HG03066 (cell line): ENCODE measurements around the gene LRRC63.
A peak's percentile ranks its signal among the peaks of the same experiment; 100 is the strongest.
"Not testable (repeated sequence)": the region's sequence is repeated elsewhere in the genome, so short reads cannot be mapped to it uniquely, and the experiment has no call there.

Experiments used
- ATAC-seq: cut with Tn5 transposase; IDR thresholded peaks from one replicate; pipeline ENCODE4 v1.9.1; 2021; ENCODE audit warnings: low read depth; ENCODE audit not compliant: unreplicated experiment

LRRC63 gene

DNA sequence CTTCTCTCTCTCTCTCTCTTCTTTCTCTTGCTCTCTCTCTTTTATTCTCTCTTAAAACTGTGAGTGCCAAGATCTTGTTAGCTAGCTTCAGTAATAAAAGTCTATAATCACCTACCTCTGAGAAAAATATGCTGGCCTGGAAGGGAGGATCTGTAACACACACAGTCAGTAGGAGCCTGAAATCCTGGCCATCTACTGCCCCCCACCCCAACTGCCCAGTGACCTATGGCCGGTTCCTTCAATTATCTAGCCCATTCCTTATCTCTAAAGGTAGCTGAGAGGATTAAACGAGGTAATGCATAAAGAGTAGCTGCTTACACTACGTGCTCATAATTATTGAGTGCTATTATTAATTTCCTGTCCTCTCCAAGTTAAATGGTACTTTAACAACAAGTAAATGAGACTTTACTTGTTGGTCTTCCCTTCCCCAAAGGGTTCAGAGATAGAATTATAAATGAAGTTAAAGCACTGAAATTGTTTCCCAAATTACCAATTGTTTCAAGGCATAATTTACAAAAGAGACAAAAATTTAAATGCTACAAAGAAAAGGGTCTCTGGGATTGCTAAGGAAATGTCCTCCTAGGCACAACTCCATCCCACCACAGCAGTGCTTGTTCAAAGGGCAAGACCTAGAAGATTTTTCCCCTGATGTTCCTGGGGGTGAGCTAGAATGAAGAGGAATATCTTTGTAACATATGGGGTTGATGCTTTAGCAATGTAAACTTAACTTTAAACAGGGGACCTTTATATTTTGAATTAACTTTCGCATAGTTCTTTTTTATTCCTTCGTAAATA lies 31.6 kb upstream of the LRRC63 start:
- no peak for ATAC-seq

DNA sequence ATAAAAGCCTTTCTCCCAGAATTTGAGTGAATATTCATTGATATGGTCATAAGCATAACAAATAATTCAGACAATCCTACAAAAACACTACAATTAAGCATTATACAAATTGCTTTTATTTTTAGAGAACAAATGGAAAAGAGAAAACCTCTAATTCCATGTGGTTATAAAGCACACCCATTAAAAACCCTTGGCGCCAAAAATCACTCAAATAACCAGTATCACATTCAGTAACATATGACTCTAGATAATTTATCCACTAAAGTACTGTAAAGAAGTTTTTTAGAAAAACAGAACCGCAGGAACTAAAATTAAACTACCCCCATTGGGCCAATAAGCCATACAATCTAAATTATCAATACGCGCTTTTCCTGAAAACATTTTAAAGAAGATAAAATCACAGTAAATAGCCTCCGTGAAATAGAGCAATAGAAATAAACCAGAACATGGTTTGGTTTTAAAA lies 30.3 kb upstream of the LRRC63 start:
- ATAC-seq, result no peak

DNA sequence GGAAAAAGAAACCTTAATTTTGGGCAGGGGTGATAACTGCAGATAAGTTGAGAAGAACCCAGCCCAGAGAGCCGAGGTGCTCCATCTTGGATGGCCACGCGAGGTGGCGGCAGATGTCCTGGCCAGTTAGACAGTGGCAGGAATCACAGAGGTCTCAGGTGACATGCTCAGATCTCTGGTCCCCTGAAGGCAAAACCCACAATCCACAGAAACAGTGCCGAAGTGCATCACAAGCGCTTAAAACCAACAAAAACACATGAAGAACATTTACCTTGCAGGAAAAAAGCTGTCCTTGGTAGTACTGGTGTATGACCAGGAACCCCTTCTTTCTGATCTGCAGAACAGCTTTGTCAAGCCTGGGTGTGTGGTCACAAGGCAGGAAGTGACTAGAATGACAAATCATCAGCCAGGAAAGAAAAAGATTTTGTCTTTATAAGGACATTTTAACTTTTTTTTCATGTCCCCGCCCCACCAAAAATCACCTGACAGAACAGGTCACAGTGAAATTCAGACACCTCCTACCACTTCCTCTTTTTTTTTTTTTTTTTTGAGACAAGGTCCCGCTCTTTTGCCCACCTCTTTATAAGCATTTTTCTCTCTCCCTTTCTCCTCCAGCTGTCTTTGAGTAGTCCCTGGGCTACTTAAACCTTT lies 29.8 kb upstream of the LRRC63 start, which contains the start of gene LCP1:
LCP1 (minus strand) TSS at position 338 of the 651 bp plus-strand sequence. CDS start 22,515 bp downstream, outside the sequence.
- ATAC-seq, result peak; percentile 61

DNA sequence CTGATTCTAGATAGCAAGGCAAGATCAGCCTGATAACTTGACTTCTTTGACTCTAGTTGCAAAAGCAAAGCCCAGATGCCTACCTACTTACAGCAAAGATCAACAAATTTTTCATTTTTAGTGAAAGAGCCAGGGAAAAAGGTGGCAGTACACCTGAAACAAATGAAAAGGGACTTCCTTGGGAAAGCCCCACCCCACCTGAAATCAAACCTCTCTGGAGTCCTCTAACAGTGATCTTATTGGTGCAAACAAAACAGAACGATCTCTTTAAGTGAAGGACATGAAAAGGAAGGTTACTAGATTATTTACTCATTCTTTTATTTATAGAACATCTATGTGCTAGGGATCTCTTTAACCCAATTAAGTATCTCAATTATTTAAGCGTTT lies 29.2 kb upstream of the LRRC63 start:
- ATAC-seq, result peak; percentile 2

DNA sequence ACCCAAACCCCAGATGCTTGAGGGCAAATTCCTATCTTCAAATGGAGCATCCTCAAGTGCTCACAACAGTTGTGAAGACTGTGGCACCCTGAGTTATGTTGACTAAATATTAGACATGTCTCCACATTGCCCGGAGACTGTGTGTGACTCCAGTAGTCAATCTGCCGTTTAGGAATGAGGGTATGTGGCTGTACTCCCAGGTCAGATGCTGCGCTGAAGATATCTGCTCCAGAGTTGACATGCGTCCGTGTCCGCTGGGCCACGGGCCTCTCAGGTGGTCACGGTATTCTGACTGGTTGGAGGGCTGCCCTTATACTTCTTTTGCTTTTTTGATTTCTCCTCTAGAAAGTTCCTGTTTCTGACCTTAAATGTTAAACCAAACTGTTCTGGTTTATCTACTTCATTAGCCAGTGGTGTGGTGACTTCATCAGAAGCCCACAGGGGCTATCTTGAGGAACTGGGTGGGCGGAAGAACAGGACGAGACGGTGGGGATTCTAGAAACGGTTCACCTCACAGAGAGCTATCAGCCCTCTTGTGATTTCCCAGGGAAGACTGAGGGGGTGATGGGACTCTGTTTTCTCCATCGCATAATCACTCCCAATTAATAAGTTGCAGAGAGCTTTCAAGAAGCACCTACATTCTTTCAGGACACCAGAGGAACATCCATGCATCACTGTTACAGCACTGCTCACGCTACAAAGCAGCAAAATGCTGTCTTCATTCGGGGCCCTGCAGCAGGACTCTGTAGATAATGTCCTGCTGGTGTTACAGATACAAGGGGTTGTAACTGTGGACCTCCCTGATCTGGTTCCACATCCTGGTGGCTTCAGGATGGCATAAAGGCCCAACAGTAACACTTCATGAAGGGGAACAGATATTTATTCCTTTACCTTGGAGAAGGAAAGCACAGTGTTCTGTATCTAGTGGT lies 28.4 kb upstream of the LRRC63 start:
- no peak for ATAC-seq

DNA sequence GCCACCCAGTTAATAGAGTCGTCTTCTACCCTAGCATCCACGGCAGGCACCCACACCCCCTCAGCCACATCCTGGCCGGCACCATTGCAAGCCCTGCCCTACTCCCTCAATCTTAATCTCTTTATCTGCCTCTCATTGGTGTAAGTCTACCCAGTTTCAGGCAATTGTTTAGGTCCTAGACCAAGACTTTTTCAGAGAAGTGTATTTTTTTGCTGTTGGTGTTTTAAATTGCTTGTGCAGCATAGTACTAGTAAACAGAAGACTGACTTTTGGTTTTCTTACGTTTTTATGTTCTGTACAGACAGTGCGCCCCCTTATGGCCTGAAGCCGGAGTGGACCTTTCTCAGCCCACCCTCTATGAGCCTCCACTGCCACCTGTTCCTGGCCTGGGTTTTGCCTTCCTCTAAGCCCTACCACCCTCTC lies 27.4 kb upstream of the LRRC63 start:
- peak; percentile 39 for ATAC-seq

DNA sequence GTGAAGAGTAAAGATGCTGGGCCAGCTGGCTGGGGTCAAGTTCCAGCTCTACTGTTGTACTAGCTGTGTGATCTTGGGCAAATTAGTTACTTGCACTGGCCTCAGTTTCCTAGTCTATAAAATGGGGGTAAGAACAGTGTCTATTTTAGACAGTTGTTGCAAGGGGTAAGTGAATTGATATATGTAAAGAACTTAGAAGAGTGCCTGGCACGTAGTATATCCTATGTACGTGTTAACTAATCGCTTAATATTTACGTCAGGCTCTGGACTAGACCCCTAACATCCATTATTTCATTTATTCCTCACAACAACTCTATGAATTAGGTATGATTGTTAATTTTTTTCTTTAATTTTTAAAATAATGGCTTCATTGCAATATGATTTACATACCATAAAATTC lies 26.1 kb upstream of the LRRC63 start:
- ATAC-seq, result no peak

DNA sequence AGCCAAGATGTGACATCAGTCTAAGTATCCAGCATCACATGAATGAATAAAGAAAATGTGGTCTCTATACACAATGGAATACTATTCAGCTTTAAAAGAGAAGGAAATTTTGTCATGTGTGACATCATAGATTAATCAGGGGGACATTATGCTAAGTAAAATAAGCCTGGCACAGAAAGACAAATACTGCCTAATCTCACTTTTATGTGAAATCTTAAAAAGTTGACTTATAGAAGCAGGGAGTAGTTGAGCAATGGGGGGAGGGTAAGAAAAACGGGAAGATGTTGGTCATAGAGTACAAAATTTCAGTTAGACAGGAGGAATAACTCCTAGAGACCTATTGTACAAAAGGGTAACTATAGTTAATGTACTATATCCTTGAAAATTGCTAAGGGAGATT lies 19.3 kb upstream of the LRRC63 start:
- no peak for ATAC-seq

DNA sequence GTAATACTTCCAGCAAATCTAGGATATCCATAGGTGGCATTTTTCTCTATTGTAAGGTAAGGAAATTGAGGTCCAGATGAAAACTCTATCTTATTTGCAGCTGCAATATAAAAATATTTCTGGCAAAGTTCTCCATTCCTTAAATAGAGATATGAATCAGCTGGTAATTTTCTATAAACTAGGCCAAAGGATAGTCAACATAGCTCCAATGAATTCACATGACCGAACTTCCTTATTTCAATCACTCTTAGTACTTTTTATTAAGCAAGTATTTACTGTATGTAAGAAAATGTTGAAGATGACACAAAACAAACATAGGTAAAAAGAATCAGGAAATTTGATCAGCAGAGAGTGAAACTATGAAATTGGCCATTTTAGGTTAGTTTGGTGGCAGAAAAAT lies 16.7 kb upstream of the LRRC63 start:
- ATAC-seq, result no peak

DNA sequence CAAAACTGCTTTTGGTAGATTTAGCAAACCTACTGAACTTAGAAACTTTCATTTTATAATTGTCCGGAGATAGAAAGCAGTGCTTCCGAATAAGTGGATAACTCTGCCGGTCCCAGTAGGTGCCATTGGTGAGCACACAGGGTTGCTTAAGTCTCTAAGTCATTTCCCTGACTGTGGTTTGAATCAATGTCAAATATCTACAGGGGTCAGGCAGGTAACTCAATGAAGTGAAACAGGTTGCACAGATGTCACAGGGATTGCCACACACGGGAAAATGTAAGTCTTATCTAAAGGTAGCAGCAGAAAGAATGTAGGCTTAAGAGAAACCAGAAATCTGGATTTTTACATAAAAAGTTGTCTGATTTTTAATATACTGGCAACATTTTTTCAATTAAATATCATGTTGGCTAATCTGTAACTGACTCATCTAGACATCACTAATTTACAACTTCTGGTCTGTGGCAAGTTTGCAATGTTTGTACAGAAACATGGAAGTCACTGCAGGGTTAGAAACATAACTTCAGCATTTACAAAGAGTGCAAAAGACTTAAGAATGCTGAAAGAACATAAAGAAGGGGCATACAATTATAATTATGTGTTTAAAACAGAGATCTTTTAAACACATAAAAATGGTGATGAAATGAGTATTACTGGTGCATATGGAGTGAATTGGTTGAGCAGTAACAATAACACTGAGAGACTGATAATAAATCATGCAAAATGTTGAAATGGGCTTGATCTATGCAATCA lies 14.3 kb upstream of the LRRC63 start:
- ATAC-seq, result no peak

DNA sequence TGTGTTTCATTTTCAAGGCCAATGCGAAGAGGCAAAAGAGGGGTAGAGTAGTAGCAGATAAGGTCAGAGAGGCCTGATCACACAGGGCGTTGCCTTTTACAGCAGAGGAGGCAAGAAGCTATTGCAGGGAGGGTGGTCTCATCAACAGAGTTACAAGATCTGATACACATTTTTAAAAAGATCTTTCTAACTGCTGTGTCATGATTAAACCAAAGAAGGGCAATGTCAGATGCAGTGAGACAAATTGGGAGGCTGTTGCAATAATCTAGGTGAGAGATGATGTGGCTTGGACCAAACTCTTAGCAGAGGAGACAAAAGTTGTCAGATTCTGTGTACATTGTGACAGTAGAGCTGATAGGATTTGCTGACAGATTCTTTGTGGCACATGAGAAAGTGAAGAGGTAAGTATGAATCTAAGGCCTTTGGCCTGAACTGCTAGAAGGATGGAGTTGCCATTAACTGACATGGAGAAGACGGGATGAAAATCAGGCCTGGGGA lies 13.0 kb upstream of the LRRC63 start:
- no peak for ATAC-seq

DNA sequence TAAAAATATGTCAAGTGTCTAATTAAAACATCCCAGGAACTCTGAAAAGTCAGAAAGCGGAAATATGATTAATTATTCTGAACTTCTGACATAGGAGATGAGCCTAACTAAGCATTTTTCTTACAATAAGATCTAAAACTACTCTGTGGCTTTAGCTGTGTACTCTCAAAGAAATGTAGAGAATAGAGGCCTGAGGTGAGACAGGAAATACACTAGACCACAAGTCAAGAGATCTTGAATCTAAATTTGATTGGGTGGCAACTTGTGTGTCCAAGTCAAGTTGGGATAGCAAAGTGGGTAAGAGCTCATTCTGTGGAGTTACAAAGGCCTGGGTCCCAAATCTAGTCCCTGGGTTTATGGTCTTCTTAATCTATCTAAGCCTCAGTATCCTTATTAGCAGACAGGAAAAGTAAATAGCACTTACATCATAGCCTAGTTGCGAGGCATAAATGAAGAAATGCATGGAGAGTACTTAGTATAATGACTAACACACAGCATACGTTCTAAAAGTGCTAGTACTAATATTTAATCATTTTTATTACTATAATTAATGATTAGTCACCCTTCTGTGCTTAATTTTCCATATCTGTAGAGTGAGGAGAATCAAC lies 9.4 kb upstream of the LRRC63 start:
- no peak for ATAC-seq

DNA sequence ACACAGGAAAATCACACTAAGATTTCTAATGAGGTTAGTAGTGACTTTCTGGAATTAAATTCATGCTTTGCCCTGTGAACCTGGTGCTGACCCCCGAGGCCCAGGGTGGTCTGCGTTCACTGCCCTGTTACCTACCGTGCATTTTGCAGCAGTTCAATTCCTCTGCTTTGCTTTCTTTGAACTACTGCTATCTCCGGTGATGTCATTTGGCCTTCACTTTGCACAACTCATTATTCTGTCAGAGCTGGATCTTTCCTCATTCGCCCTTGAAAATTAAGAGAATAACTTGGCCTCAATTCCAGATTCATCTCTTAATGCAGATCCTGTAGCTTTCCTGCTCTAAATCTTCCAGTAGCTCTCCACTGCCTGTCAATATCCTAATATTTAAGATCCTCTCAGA lies 8.8 kb upstream of the LRRC63 start:
- ATAC-seq, result no peak

DNA sequence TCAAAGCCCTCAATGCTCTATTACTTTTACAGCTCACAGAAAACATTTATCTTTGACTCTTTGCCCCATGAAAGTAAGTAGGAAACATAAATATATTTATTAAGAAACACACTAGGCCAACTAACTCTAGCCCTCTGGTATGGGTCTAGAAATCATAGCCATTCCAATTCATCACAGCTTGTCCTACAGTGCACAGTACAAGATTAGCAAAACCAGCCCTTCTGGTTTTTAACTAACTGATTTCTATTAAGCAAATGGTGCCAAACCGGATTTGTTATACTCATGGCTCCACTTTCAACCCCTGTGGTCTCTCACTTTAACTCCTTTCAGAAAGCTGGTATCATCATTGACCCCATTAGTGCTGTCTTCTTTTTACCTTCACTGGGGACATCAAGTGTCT lies 5.6 kb upstream of the LRRC63 start:
- no peak for ATAC-seq

DNA sequence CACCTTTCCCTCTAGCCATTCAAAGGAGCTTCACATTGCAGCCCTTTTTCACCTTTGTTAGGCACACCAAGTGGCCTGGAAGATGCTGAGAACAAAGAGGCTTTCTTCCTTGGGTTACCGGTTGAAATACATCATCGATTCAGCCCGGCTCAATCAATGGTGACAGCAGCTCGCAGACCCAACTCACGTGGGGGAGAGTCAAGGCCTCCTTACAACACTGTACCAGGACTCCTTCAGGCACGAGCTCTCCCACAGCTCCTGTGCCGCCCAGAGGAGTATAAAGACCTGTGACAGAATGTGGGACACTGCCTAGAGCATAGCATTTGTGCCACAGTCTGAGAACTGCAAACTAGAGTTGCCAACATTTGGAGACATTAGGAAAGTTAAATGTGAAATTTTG lies 3.9 kb upstream of the LRRC63 start:
- ATAC-seq, result no peak

DNA sequence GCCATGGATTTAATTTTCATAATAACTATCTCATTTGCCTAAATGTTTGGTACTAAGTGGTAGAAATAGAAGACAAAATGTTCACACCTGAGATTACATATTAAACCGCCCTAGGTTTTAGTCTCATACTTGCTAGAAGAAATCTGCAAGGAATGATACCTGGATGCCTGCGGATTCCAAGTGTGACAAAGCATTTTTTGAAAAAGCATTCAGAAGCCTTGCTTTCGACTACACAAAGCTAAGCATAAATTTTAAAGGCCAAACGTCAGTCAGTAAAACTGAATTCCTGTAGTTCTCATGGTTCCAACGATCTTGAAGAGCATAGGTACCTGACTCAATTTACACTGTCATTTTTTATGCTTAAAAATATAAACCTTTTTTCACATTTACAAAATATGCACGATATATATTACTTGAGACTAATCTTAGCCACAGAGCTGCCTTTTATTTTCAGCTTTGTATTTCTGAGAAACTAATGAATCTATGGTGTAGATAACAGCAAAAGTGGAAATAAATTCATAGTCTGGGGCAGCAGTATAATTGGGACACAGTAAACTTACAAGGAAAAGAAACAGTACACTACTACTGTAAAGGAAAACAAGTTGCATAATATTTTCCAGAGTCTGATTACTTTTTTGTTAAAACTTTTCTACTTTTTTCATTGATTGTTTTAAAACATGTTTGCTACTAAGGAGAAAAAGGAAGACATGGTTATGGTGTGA lies 1.2 kb upstream of the LRRC63 start:
- no peak for ATAC-seq

DNA sequence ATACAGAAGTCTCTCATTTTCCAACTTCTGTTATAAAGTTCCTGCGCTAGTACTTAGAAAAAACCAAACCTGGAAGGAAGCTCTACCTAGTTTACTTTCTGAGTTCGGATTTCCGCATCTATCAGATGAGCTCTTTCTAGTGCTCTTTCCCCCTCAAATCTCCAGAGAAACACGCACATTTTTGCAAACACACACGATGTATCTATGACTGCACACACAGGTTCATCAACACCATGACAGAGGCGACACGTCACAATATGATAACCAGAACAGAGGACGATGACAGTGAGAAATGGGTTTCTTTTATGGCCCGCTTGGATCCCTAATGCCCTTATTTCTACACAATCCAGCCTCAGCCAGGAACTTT lies 629 bp upstream of the LRRC63 start:
- ATAC-seq, result peak; percentile 29

DNA sequence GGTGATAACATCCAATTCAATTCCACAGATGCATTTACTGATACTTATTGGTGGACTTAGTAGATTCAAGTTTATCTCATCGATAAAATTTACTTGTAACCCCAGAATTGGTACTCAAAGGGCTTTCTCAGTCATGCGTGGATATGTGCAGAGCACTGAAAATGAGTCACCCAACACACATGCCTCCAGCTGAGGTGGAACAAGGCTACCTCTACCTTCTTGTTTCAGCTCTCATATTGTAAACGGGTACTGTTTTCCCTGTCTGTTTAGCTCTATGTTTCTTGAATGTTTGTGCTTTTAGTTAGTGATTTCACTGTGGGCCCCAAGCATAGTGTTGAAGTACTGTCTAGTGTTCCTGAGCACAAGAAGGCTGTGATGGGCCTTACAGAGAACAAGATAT lies 1.5 kb downstream of the LRRC63 start:
- no peak for ATAC-seq

DNA sequence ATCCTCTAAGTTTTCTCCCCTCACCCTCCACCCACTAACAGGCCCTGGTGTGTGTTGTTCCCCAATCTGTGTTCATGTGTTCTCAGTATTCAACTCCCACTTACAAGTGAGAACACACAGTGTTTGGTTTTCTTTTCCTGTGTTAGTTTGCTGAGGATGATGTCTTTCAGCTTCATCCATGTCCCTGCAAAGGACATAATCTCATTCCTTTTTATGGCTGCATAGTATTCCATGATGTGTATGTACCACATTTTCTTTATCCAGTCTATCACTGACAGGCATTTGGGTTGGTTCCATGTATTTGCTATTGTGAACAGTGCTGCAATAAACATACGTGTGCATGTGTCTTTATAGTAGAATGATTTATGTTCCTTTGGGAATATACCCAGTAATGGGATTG lies 3.0 kb downstream of the LRRC63 start:
- not testable (repeated sequence) for ATAC-seq
